CD14-positive monocyte (primary cell): ENCODE data around the gene EYS. TPM values are rescaled to one million over a fixed set of nuclear protein-coding genes. Genes with fewer than 3 reads are reported as not detected.
"Not testable (repeated sequence)": the region's sequence is repeated elsewhere in the genome, so short reads cannot be mapped to it uniquely, and the experiment has no call there.

ENCODE experiments used
- DNase-seq, 3 donors: peaks; one replicate each; pipeline ENCODE4 v3.0.0-alpha.2; 2011 to 2022
- H2AFZ ChIP-seq: 2 replicates; pipeline ENCODE4 v1.6.0; 2012; ENCODE audit warnings: mild to moderate bottlenecking, low read depth, low read length, inconsistent platforms; ENCODE audit not compliant: insufficient read depth, poor library complexity, severe bottlenecking
- H3K27ac ChIP-seq, 2 donors: 1 replicate in 1 of 2; 2 replicates in 1 of 2; pipeline ENCODE4 v1.5.1; 2012 to 2013; ENCODE audit warnings: low read length in 2 of 2, control low read depth in 1 of 2, inconsistent platforms in 1 of 2, low read depth in 1 of 2, mild to moderate bottlenecking in 1 of 2
- H3K27me3 ChIP-seq, 2 donors: one replicate each; pipeline versions ENCODE4 v1.6.0 to v1.6.1; 2011 to 2013; ENCODE audit warnings: low read length in 2 of 2; ENCODE audit not compliant: control insufficient read depth in 2 of 2, insufficient read depth in 2 of 2
- H3K36me3 ChIP-seq, 2 donors: replicated peaks in 1 of 2; 1 replicate in 1 of 2; 2 replicates in 1 of 2; pipeline versions ENCODE4 v1.5.1 to v1.6.1; 2012 to 2013; ENCODE audit warnings: low read length in 2 of 2, control low read depth in 1 of 2, inconsistent platforms in 1 of 2, mild to moderate bottlenecking in 1 of 2; ENCODE audit not compliant: insufficient read depth in 2 of 2, control insufficient read depth in 1 of 2
- H3K4me1 ChIP-seq, 2 donors: 1 replicate in 1 of 2; 2 replicates in 1 of 2; pipeline versions ENCODE4 v1.5.1 to v1.6.1; 2012 to 2013; ENCODE audit warnings: low read length in 2 of 2, control low read depth in 1 of 2, inconsistent platforms in 1 of 2, mild to moderate bottlenecking in 1 of 2, moderate library complexity in 1 of 2; ENCODE audit not compliant: insufficient read depth in 2 of 2, control insufficient read depth in 1 of 2
- H3K4me2 ChIP-seq: replicated peaks from 2 replicates; pipeline ENCODE3; 2012; ENCODE audit warnings: low read length, moderate library complexity, mild to moderate bottlenecking; ENCODE audit not compliant: poor library complexity, severe bottlenecking; ENCODE audit errors: extremely low read depth
- H3K4me3 ChIP-seq, 3 experiments: fragments of 200-600 bp in 1 of 3; sonication (generic) in 1 of 3; replicated peaks in 1 of 3; 1 replicate in 2 of 3; 2 replicates in 1 of 3; pipeline ENCODE4 v1.5.1; 2011 to 2013; ENCODE audit warnings: low read length in 3 of 3, mild to moderate bottlenecking in 3 of 3, control low read depth in 2 of 3, low read depth in 2 of 3, inconsistent platforms in 1 of 3, moderate library complexity in 1 of 3
- H3K79me2 ChIP-seq: 2 replicates; pipeline ENCODE4 v1.6.0; 2012; ENCODE audit warnings: mild to moderate bottlenecking, control low read depth, inconsistent platforms, low read length, moderate library complexity; ENCODE audit not compliant: insufficient read depth
- H3K9ac ChIP-seq: 2 replicates; pipeline ENCODE4 v1.6.0; 2017; ENCODE audit warnings: low read length, mild to moderate bottlenecking; ENCODE audit not compliant: insufficient read depth, poor library complexity, severe bottlenecking
- H3K9me3 ChIP-seq, 2 donors: replicated peaks in 1 of 2; 1 replicate in 1 of 2; 2 replicates in 1 of 2; pipeline versions ENCODE4 v1.5.1 to v1.6.1; 2012 to 2013; ENCODE audit warnings: low read length in 2 of 2, control low read depth in 1 of 2; ENCODE audit not compliant: control insufficient read depth in 1 of 2, insufficient read depth in 1 of 2
- H4K20me1 ChIP-seq: 2 replicates; pipeline ENCODE4 v1.6.0; 2012; ENCODE audit warnings: mild to moderate bottlenecking, low read length, control low read depth, moderate library complexity; ENCODE audit not compliant: insufficient read depth
- H3K27ac Mint-ChIP-seq, 7 donors: one replicate each; pipeline ENCODE4 v1.8.0; 2020; ENCODE audit warnings: mild to moderate bottlenecking in 7 of 7, mixed read lengths in 7 of 7, moderate library complexity in 6 of 7, inconsistent platforms in 2 of 7
- H3K27me3 Mint-ChIP-seq, 3 donors: one replicate each; pipeline ENCODE4 v1.8.0; 2021 to 2022; ENCODE audit warnings: low read depth in 3 of 3, mild to moderate bottlenecking in 3 of 3, mixed read lengths in 3 of 3, moderate library complexity in 3 of 3, inconsistent platforms in 1 of 3
- H3K36me3 Mint-ChIP-seq, 2 donors: one replicate each; pipeline ENCODE4 v1.8.0; 2020; ENCODE audit warnings: mixed read lengths in 2 of 2, inconsistent platforms in 1 of 2, mild to moderate bottlenecking in 1 of 2
- H3K4me1 Mint-ChIP-seq: one replicate; pipeline ENCODE4 v1.8.0; 2020; ENCODE audit warnings: mild to moderate bottlenecking, mixed read lengths
- H3K4me3 Mint-ChIP-seq, 2 donors: one replicate each; pipeline ENCODE4 v1.8.0; 2020; ENCODE audit warnings: mild to moderate bottlenecking in 2 of 2, mixed read lengths in 2 of 2, moderate library complexity in 1 of 2
- H3K9me3 Mint-ChIP-seq, 7 donors: one replicate each; pipeline ENCODE4 v1.8.0; 2020 to 2022; ENCODE audit warnings: mixed read lengths in 7 of 7, mild to moderate bottlenecking in 6 of 7, moderate library complexity in 6 of 7, inconsistent platforms in 2 of 7
- WGBS: methylation state at CpG from one replicate; pipeline ENCODE4 v1.1.5; 2013; ENCODE audit warnings: missing lambda C conversion rate; ENCODE audit not compliant: insufficient coverage; 5-methylcytosine and 5-hydroxymethylcytosine counted together
- intact Hi-C, 2 donors: fragments of 100-400 bp; cut with micrococcal nuclease; formaldehyde crosslinking; loops; one replicate each; pipeline versions ENCODE4 v1.15.0 to v1.15.1; 2023
- polyA plus RNA-seq, 3 donors: library from polyadenylated mRNA; depleted of rRNA in 1 of 3; unstranded in 2 of 3; stranded (reverse) in 1 of 3; fragments of 300-500 nt in 2 of 3; fragments of >200 nt in 1 of 3; fragmentation: Illumina TruSeq in 2 of 3; gene quantifications; 1 replicate in 2 of 3; 2 replicates in 1 of 3; pipeline ENCODE4 v1.2.3, GENCODE V29; 2012 to 2021
- TF ChIP-seq, protein P1 (sequence below): fragments of 200-600 bp; IDR thresholded peaks from one replicate; pipeline ENCODE4 v1.8.0; 2022; ENCODE audit warnings: antibody characterized with exemption, mild to moderate bottlenecking

The EYS gene
- polyA plus RNA-seq, 3 donors, result 0.01 to 0.03 TPM; not detected in 1

DNA sequence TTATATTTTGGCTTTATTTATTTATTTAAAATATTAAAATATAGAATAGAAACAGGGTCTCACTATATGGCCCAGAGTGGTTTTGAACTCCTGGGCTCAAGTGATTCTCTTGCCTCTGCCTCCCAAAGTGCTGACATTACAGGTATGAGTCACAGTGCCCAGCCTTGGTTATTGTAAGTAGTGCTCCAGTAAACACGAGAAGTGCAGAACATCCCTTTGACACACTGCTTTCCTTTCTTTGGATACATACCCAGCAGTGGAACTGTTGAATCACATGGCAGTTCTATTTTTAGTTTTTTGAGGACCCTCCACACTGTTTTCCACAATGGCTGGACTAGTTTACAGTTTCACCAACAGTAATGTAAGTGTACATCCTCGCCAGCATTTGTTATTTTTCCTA is 1867.5 kb downstream of the EYS start:
- Histone ChIP-seq H2AFZ (no peak overlapping the region), H3K4me1 (no peaks in the 10 kb centered on the region), H3K4me3 (no peak overlapping the region), H3K36me3 (no peaks in the 10 kb centered on the region), H3K4me2 (no peak overlapping the region), H3K9me3 (no peaks in the 10 kb centered on the region), H4K20me1 (no peaks in the 10 kb centered on the region), H3K27me3 (no peaks in the 10 kb centered on the region), H3K79me2 (no peaks in the 10 kb centered on the region), H3K9ac (no peak overlapping the region), H3K27ac (no peak overlapping the region)
- intact Hi-C loops, result no loop called here
- DNase-seq, result no peak
- Mint-ChIP-seq H3K36me3 (no peaks in the 10 kb centered on the region), H3K4me1 (no peaks in the 10 kb centered on the region), H3K9me3 (peaks cover 0 to 8% (median 5%) of the 10 kb centered on the region in 7 donors), H3K27me3 (peaks cover 0 to 4% (median 0%) of the 10 kb centered on the region in 3 donors), H3K4me3 (no peak overlapping the region), H3K27ac (no peak overlapping the region)
- no CpG with 5 or more reads among the region's 2 CpGs for WGBS
- TF ChIP-seq, protein P1, sequence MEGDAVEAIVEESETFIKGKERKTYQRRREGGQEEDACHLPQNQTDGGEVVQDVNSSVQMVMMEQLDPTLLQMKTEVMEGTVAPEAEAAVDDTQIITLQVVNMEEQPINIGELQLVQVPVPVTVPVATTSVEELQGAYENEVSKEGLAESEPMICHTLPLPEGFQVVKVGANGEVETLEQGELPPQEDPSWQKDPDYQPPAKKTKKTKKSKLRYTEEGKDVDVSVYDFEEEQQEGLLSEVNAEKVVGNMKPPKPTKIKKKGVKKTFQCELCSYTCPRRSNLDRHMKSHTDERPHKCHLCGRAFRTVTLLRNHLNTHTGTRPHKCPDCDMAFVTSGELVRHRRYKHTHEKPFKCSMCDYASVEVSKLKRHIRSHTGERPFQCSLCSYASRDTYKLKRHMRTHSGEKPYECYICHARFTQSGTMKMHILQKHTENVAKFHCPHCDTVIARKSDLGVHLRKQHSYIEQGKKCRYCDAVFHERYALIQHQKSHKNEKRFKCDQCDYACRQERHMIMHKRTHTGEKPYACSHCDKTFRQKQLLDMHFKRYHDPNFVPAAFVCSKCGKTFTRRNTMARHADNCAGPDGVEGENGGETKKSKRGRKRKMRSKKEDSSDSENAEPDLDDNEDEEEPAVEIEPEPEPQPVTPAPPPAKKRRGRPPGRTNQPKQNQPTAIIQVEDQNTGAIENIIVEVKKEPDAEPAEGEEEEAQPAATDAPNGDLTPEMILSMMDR, result no peak

DNA sequence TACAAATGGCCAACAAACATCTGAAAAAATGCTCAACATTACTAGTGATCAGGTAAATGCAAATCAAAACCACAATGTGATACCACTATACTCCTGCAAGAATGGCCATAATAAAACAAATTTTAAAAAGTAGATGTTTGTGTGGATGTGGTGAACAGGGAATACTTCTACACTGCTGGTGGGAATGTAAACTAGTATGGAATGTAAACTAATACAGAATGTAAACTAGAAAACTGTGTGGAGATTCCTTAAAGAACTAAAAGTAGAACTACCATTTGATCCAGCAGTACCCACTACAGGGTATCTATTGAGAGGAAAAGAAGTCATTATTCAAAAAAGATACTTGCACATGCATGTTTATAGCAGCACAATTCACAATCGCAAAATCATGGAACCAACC is 1878.3 kb downstream of the EYS start:
- H3K4me3 Mint-ChIP-seq, intact Hi-C loops, H3K4me3 ChIP-seq, H3K4me2 ChIP-seq, H3K4me1 ChIP-seq, H4K20me1 ChIP-seq, H2AFZ ChIP-seq, H3K79me2 ChIP-seq, H3K27ac ChIP-seq, H3K27me3 ChIP-seq, H3K36me3 ChIP-seq, H3K9ac ChIP-seq, H3K27me3 Mint-ChIP-seq, H3K4me1 Mint-ChIP-seq, DNase-seq, H3K27ac Mint-ChIP-seq, H3K36me3 Mint-ChIP-seq: not testable (repeated sequence)
- peaks cover 0 to 27% of the 10 kb centered on the region in 2 donors for H3K9me3 ChIP-seq
- WGBS, result 86% methylated on average over 1 of the region's 1 CpG
- H3K9me3 Mint-ChIP-seq, result peaks cover 32 to 65% (median 43%) of the 10 kb centered on the region in 7 donors
